Skeletal muscle tissue (tissue), 4 donors: ENCODE results near the gene CHID1. TPM values are rescaled to one million over a fixed set of nuclear protein-coding genes. Genes with fewer than 3 reads are reported as not detected.

Experiments
- H3K27ac ChIP-seq: one replicate; pipeline ENCODE4 v1.7.0; 2013; ENCODE audit warnings: mild to moderate bottlenecking, low read depth, low read length, inconsistent platforms
- H3K27me3 ChIP-seq, 3 donors: one replicate each; pipeline ENCODE4 v1.7.0; 2013; ENCODE audit warnings: low read length in 3 of 3; ENCODE audit not compliant: control insufficient read depth in 3 of 3, insufficient read depth in 3 of 3
- H3K36me3 ChIP-seq, 3 donors: one replicate each; pipeline ENCODE4 v1.7.0; 2013; ENCODE audit warnings: low read length in 3 of 3; ENCODE audit not compliant: control insufficient read depth in 3 of 3, insufficient read depth in 3 of 3
- H3K4me1 ChIP-seq, 3 donors: one replicate each; pipeline ENCODE4 v1.7.0; 2013; ENCODE audit warnings: low read length in 3 of 3, mild to moderate bottlenecking in 3 of 3; ENCODE audit not compliant: control insufficient read depth in 3 of 3, insufficient read depth in 3 of 3
- H3K4me3 ChIP-seq, 3 donors: one replicate each; pipeline ENCODE4 v1.7.0; 2013; ENCODE audit warnings: low read length in 3 of 3
- H3K9ac ChIP-seq, 3 donors: one replicate each; pipeline ENCODE4 v1.7.0; 2013; ENCODE audit warnings: low read length in 3 of 3, mild to moderate bottlenecking in 3 of 3, moderate library complexity in 2 of 3, low read depth in 1 of 3
- H3K9me3 ChIP-seq, 3 donors: one replicate each; pipeline ENCODE4 v1.7.0; 2013; ENCODE audit warnings: low read length in 3 of 3; ENCODE audit not compliant: control insufficient read depth in 3 of 3
- total RNA-seq: library from RNA; depleted of rRNA; stranded (reverse); fragments of >200 nt; gene quantifications from one replicate; pipeline ENCODE4 v1.2.3, GENCODE V29; 2014
- donor health status: Osteomylitis.

Gene CHID1
- total RNA-seq, 1 donor from 2014 or later = 26.1 TPM

DNA sequence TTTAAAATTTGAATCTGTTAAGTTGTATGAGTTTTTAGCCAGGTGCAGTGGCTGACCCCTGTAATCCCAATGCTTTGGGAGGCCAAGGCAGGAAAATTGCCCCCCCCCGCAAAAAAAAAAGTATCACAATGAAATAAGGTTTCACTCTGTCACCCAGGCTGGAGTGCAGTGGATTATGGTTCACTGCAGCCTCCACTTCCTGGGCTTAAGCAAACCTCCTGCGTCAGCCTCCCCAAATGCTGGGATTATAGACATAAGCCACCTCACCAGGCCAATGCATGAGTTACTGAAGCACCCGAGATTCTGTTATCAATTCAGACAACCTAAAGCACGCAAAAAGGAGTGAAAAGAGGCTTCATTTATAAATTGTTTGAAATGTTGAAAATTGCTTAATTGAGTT lies 2.4 kb upstream of the CHID1 start:
- Histone ChIP-seq H3K27ac (no peak overlapping the region), H3K27me3 (no peaks in the 10 kb centered on the region), H3K9ac (no peak overlapping the region)

DNA sequence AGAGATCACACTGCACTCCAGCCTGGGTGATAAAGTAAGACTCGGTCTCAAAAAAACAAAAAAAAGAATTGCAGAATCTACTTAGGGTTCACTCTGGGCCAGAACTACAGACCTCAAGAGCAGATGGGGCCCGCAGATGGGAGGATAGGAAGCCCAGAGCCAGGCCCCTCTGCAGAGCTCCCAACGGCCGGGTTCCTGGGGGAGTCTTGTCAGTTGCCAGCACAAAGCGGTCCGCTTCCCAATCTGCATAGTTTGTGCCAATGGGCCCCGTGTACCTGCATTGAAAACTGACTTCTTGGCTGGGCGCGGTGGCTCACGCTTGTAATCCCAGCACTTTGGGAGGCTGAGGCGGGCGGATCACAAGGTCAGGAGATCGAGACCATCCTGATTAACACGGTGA lies 1.7 kb upstream of the CHID1 start:
- peaks cover 15 to 29% (median 19%) of the 10 kb centered on the region in 3 donors for H3K4me1 ChIP-seq
- H3K27me3 ChIP-seq = no peaks in the 10 kb centered on the region
- H3K9ac ChIP-seq = no peak overlapping the region
- H3K4me3 ChIP-seq = no peak overlapping the region
- H3K9me3 ChIP-seq = no peaks in the 10 kb centered on the region
- peaks cover 0 to 4% (median 3%) of the 10 kb centered on the region in 3 donors for H3K36me3 ChIP-seq
- H3K27ac ChIP-seq = no peak overlapping the region

More for the DNA sequence above, 2.4 kb upstream of the CHID1 start:
- Histone ChIP-seq H3K4me3 (no peak overlapping the region), H3K9me3 (no peaks in the 10 kb centered on the region), H3K4me1 (peaks cover 15 to 29% (median 19%) of the 10 kb centered on the region in 3 donors), H3K36me3 (peaks cover 0 to 4% (median 3%) of the 10 kb centered on the region in 3 donors)

DNA sequence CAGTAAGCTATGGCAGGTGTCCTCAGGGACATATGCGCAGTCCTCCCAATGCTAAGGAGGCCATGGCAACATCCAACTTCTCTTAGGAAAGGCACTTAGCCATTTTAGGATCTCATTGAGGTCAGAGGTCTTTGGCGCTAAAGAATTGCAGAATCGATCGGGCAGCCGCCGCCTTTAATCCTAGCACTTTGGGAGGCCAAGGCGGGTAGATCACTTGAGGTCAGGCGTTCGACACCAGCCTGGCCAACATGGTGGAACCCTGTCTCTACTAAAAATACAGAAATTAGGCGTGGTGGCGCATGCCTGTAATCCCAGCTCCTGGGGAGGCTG lies 1.2 kb upstream of the CHID1 start:
- Histone ChIP-seq H3K27me3 (no peaks in the 10 kb centered on the region), H3K27ac (peak overlapping the region; percentile 83)

DNA sequence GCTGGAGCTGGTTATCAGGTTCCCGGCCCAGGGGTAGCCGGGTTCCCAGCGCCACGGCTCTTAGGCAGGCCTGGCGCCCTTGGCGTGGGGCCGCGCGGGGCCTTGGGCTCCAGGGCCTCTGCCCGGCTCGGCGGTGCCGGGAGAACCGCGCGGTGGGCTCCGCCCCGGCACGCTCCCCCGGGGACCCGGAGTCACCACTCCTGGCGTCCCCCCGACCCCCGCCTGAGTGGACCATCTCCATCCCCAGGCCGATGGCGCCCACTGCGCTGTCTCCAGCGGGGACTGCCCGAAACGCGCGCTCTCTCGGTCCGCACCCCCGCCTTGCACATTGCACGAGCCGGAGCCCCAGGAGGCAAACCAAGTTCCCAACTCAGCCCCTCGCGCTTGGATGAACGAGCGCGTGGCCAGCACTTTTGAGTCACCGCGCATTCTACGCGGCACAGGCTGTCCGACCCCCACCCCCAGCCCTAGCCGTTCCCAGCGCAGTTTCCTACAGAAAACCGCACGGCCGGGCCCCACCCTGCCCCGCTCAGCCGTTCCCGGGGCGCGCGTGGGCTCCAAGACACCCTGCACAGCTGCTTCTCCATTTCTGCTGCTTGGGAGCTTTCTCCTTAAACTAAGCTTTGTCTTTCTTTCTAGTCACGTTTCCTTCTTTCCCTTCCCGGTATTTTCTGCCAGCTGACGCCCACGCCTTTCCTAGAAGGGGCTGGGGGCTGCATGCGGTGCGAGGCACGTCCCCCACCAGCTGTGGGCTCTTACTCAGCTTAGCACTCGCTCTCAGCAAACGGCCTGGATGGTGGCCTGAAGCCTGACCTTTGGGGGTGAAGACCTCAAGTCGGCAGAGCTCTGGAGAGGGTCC lies 650 bp upstream of the CHID1 start:
- no peaks in the 10 kb centered on the region for H3K27me3 ChIP-seq
- no peaks in the 10 kb centered on the region for H3K9me3 ChIP-seq
- H3K9ac ChIP-seq = peak overlapping the region; percentile 82 to 94 (median 88)
- H3K4me3 ChIP-seq = peak overlapping the region; percentile 70 to 85 (median 85)
- peaks cover 15 to 29% (median 19%) of the 10 kb centered on the region in 3 donors for H3K4me1 ChIP-seq
- peak overlapping the region; percentile 83 for H3K27ac ChIP-seq
- H3K36me3 ChIP-seq = peaks cover 0 to 6% (median 3%) of the 10 kb centered on the region in 3 donors

More for the DNA sequence above, 1.2 kb upstream of the CHID1 start:
- Histone ChIP-seq H3K4me3 (peak overlapping the region; percentile 70 to 85 (median 85)), H3K9me3 (no peaks in the 10 kb centered on the region), H3K4me1 (peaks cover 15 to 29% (median 19%) of the 10 kb centered on the region in 3 donors), H3K36me3 (peaks cover 0 to 4% (median 3%) of the 10 kb centered on the region in 3 donors), H3K9ac (peak overlapping the region; percentile 82 to 94 (median 88))

DNA sequence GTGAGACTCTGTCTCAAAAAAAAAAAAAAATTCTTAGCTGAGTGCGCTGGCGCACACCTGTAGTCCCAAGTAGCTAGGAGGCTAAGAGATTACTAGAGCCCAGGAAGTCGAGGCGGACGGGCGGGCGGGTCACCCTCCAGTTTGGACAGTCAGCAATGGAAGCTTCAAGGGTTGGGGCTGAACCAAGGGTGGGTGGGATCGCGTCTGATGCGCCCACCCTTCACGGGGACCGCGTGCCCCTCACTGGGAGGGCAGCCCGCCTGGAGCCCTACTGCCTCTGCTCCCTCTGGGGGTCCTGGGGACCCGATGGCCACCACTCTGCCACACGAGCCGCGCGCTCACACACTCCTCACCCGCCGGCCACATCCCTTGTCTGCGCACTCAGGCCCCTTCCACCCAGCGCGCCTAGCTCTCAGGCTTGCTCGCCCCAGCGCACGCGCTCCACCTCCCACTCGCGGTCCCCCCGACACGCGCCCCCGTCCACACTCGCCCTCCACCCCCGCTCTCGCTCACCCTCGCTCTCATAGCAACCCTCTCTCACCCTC lies 494 bp downstream of the CHID1 start:
- peak overlapping the region; percentile 79 to 89 (median 81) for H3K9ac ChIP-seq

DNA sequence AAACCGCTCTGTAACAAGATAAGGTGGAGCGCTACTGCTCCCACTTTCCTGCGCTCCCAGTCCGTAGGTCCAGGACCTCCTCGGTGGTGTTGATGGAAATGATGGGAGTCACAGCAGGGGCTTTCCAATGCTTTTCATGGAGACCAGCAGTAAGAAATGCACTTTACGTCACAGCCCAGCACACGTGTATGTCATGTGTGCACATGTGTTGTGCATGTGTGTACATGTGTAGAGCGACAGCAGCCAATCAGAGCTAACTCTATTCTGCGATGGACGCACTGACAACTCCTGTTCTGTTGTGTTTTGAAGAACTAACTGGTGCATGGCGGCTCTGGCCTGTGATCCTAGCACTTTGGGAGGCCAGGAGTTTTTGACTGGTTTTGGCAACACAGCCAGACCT lies 1.2 kb downstream of the CHID1 start:
- H3K4me3 ChIP-seq = peak overlapping the region in 2 of 3 donors; percentile 2 to 17
- H3K9me3 ChIP-seq = no peaks in the 10 kb centered on the region

More for the DNA sequence above, 494 bp downstream of the CHID1 start:
- H3K9me3 ChIP-seq = no peaks in the 10 kb centered on the region
- peaks cover 15 to 29% (median 19%) of the 10 kb centered on the region in 3 donors for H3K4me1 ChIP-seq
- peaks cover 0 to 6% (median 3%) of the 10 kb centered on the region in 3 donors for H3K36me3 ChIP-seq
- peak overlapping the region; percentile 74 to 86 (median 85) for H3K4me3 ChIP-seq
- H3K27me3 ChIP-seq = no peaks in the 10 kb centered on the region
- peak overlapping the region; percentile 58 for H3K27ac ChIP-seq

DNA sequence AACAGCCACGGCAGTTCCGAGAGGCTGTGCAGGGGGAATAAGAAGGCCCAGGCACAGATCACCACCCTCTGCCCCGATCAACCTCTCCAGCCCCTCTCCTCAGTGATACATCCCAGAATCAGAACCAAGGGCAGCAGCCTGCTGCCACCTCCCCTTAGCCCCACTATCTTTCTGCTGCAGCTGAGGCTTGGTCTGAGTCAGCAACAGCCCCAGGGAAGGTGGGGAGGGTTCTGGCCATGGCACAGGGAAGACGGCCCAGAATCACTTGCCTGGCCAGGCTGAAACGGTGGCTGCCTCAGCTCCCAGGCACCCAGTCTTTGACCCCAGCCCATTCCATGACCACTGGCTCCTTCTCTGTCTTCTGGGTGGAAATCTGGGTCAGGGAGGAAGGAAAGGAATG lies 2.3 kb downstream of the CHID1 start:
- H3K27me3 ChIP-seq = no peaks in the 10 kb centered on the region
- H3K4me1 ChIP-seq = peaks cover 15 to 29% (median 19%) of the 10 kb centered on the region in 3 donors
- peaks cover 11 to 16% (median 15%) of the 10 kb centered on the region in 3 donors for H3K36me3 ChIP-seq
- H3K4me3 ChIP-seq = no peak overlapping the region
- no peak overlapping the region for H3K27ac ChIP-seq
- peak overlapping the region in 1 of 3 donors; percentile 50 for H3K9ac ChIP-seq
- H3K9me3 ChIP-seq = no peaks in the 10 kb centered on the region

More for the DNA sequence above, 1.2 kb downstream of the CHID1 start:
- Histone ChIP-seq H3K4me1 (peaks cover 15 to 29% (median 19%) of the 10 kb centered on the region in 3 donors), H3K27ac (no peak overlapping the region), H3K27me3 (no peaks in the 10 kb centered on the region), H3K9ac (peak overlapping the region in 1 of 3 donors; percentile 89), H3K36me3 (peaks cover 4 to 8% (median 7%) of the 10 kb centered on the region in 3 donors)

DNA sequence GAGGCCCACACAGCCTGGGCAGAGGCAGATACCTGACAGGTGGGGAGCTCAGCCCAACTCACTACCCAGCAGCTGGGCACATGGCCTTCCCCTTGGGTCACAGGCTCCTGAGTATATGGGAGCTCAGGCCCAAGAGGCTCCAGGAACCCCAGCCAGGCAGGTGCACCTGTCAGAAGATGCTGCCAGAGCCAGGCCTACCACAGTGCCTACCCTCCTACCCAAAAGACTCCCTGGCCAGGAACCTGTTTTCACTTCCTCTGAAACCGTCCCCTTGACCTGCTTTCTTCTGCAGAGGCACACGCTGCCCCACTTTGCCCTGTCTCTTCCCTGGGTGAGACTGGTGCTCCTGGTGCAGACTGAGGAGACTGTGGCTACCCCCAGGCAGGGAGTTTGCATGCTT lies 2.9 kb downstream of the CHID1 start:
- Histone ChIP-seq H3K4me1 (peaks cover 15 to 29% (median 19%) of the 10 kb centered on the region in 3 donors), H3K27me3 (no peaks in the 10 kb centered on the region), H3K36me3 (peaks cover 17 to 22% (median 21%) of the 10 kb centered on the region in 3 donors), H3K9me3 (no peaks in the 10 kb centered on the region), H3K27ac (no peak overlapping the region), H3K9ac (peak overlapping the region in 1 of 3 donors; percentile 50), H3K4me3 (no peak overlapping the region)

DNA sequence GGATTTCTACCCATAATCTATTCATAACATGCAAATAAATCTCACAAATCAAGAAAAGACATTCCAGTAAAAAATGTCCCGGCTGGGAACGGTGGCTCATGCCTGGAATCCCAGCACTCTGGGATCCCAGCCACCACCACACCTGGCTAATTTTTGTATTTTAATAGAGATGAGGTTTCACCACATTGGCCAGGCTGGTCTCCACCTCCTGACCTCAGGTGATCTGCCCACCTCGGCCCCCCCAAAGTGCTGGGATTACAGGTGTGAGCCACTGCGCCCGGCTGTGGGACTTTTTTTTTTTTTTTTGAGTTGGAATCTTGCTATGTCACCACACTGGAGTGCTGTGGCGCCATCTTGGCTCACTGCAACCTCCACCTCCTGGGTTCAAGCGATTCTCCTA lies 4.7 kb downstream of the CHID1 start:
- Histone ChIP-seq H3K4me3 (no peak overlapping the region), H3K36me3 (peaks cover 32 to 39% (median 37%) of the 10 kb centered on the region in 3 donors), H3K4me1 (peaks cover 10 to 20% (median 11%) of the 10 kb centered on the region in 3 donors), H3K9ac (no peak overlapping the region), H3K9me3 (no peaks in the 10 kb centered on the region), H3K27ac (no peak overlapping the region), H3K27me3 (no peaks in the 10 kb centered on the region)

DNA sequence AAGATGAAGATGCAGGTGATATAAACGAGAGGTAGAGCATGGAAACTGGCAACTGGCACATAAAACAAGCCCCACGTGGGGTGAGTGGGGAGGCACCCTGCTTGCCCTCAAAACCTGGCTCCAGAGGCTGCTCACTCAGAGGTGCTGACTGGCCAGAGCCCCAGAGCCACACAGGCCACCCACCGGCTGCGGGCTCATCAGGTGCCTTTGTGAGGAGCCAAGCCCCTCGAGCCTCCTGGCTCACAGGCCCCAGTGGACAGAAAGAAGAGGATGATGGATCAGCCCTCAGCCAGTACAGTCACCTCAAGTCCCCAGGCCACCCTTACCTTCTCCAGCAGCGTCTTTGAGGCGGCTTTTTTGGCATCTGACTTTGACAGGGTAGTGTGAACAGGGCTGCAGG lies 6.2 kb downstream of the CHID1 start:
- peaks cover 48 to 55% (median 52%) of the 10 kb centered on the region in 3 donors for H3K36me3 ChIP-seq
- H3K27ac ChIP-seq = no peak overlapping the region
- H3K9ac ChIP-seq = no peak overlapping the region
- H3K4me3 ChIP-seq = no peak overlapping the region
- H3K27me3 ChIP-seq = no peaks in the 10 kb centered on the region
- H3K9me3 ChIP-seq = no peaks in the 10 kb centered on the region
- peaks cover 2 to 11% (median 2%) of the 10 kb centered on the region in 3 donors for H3K4me1 ChIP-seq
